ENCODE data around the gene GOPC. TPM values are rescaled to one million over a fixed set of nuclear protein-coding genes. Genes with fewer than 3 reads are reported as not detected.
A peak's percentile ranks its signal among the peaks of the same experiment; 100 is the strongest.

The GOPC gene
- total and polyA plus RNA-seq, 2 of the 13 experiments (the other 11 are each of a cell fraction or from before 2014, with no cell fraction given), result 20.9 to 41.5 TPM

GRCh38 chr6:117602151-117602898 lies at the start of gene GOPC (continued):
- peak; percentile 97 for TF ChIP-seq ZNF839 (CRISPR knock-in tag; IDR thresholded peaks at IDR 0.05; ENCODE audit: borderline replicate concordance)
- TF ChIP-seq TGIF2 (CRISPR knock-in tag; IDR thresholded peaks at IDR 0.05), result peak; percentile 81
- peak; percentile 36 for TF ChIP-seq HDAC2 (CRISPR knock-in tag; IDR thresholded peaks at IDR 0.05)
- peak; percentile 89; the same call in 1 of the 2 replicates for TF ChIP-seq MTA3 (CRISPR knock-in tag; IDR thresholded peaks at IDR 0.05)
- TF ChIP-seq ZNF883 (CRISPR knock-in tag; IDR thresholded peaks at IDR 0.05; ENCODE audit: not compliant biosample characterization), result peak; percentile 98
- TF ChIP-seq EED (CRISPR knock-in tag; IDR thresholded peaks at IDR 0.05), result peak; percentile 94
- TF ChIP-seq, protein P1, sequence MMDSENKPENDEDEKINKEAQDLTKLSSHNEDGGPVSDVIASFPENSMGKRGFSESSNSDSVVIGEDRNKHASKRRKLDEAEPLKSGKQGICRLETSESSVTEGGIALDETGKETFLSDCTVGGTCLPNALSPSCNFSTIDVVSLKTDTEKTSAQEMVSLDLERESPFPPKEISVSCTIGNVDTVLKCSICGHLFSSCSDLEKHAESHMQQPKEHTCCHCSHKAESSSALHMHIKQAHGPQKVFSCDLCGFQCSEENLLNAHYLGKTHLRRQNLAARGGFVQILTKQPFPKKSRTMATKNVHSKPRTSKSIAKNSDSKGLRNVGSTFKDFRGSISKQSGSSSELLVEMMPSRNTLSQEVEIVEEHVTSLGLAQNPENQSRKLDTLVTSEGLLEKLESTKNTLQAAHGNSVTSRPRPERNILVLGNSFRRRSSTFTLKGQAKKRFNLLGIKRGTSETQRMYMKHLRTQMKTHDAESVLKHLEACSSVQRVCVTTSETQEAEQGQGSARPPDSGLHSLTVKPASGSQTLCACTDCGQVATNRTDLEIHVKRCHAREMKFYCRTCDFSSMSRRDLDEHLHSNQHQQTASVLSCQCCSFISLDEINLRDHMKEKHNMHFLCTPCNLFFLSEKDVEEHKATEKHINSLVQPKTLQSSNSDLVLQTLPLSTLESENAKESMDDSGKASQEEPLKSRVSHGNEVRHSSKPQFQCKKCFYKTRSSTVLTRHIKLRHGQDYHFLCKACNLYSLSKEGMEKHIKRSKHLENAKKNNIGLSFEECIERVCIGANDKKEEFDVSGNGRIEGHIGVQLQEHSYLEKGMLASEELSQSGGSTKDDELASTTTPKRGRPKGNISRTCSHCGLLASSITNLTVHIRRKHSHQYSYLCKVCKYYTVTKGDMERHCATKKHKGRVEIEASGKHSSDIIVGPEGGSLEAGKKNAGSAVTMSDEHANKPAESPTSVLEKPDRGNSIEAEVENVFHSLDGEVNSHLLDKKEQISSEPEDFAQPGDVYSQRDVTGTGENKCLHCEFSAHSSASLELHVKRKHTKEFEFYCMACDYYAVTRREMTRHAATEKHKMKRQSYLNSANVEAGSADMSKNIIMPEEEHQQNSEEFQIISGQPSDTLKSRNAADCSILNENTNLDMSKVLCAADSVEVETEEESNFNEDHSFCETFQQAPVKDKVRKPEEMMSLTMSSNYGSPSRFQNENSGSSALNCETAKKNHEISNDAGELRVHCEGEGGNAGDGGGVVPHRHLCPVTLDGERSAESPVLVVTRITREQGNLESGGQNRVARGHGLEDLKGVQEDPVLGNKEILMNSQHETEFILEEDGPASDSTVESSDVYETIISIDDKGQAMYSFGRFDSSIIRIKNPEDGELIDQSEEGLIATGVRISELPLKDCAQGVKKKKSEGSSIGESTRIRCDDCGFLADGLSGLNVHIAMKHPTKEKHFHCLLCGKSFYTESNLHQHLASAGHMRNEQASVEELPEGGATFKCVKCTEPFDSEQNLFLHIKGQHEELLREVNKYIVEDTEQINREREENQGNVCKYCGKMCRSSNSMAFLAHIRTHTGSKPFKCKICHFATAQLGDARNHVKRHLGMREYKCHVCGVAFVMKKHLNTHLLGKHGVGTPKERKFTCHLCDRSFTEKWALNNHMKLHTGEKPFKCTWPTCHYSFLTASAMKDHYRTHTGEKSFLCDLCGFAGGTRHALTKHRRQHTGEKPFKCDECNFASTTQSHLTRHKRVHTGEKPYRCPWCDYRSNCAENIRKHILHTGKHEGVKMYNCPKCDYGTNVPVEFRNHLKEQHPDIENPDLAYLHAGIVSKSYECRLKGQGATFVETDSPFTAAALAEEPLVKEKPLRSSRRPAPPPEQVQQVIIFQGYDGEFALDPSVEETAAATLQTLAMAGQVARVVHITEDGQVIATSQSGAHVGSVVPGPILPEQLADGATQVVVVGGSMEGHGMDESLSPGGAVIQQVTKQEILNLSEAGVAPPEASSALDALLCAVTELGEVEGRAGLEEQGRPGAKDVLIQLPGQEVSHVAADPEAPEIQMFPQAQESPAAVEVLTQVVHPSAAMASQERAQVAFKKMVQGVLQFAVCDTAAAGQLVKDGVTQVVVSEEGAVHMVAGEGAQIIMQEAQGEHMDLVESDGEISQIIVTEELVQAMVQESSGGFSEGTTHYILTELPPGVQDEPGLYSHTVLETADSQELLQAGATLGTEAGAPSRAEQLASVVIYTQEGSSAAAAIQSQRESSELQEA (CRISPR knock-in tag; IDR thresholded peaks at IDR 0.05; ENCODE audit: not compliant biosample characterization), result peak; percentile 70
- TF ChIP-seq ZNF547 (CRISPR knock-in tag; IDR thresholded peaks at IDR 0.05), result peak; percentile 96; the same call in 1 of the 2 replicates
- TF ChIP-seq NKX3-1 (CRISPR knock-in tag; IDR thresholded peaks at IDR 0.05), result peak; percentile 99
- TF ChIP-seq THAP8 (CRISPR knock-in tag; IDR thresholded peaks at IDR 0.05; ENCODE audit: borderline replicate concordance), result no peak; the same call in 1 of the 2 replicates
- TF ChIP-seq NRL (CRISPR knock-in tag; IDR thresholded peaks at IDR 0.05; ENCODE audit: borderline replicate concordance), result peak; percentile 88; the same call in 1 of the 2 replicates
- TF ChIP-seq ZFP37 (CRISPR knock-in tag; IDR thresholded peaks at IDR 0.05; ENCODE audit: borderline replicate concordance), result peak; percentile 81
- TF ChIP-seq ZIK1 (CRISPR knock-in tag; IDR thresholded peaks at IDR 0.05; ENCODE audit: borderline replicate concordance, low read depth), result no peak; the same call in 1 of the 2 replicates
- TF ChIP-seq HNRNPUL1 (IDR thresholded peaks at IDR 0.05; ENCODE audit: low read depth, low read length), result no peak
- peak; percentile 78; the same call in 1 of the 2 replicates for TF ChIP-seq ZNF224 (CRISPR knock-in tag; IDR thresholded peaks at IDR 0.05)
- TF ChIP-seq ZNF672 (CRISPR knock-in tag; IDR thresholded peaks at IDR 0.05), result no peak
- TF ChIP-seq ZC3H4 (CRISPR knock-in tag; IDR thresholded peaks at IDR 0.05; ENCODE audit: borderline replicate concordance), result peak; percentile 24; the same call in 1 of the 2 replicates
- TF ChIP-seq ZNF350 (CRISPR knock-in tag; IDR thresholded peaks at IDR 0.05; ENCODE audit: borderline replicate concordance, low read depth), result peak; percentile 99
- TF ChIP-seq ZNF460 (CRISPR knock-in tag; IDR thresholded peaks at IDR 0.05; ENCODE audit: borderline replicate concordance), result no peak; the same call in 1 of the 2 replicates
- TF ChIP-seq SNAPC2 (CRISPR knock-in tag; IDR thresholded peaks at IDR 0.05), result peak; percentile 95
- TF ChIP-seq HOXA3 (CRISPR knock-in tag; IDR thresholded peaks at IDR 0.05), result peak; percentile 98
- peak; percentile 91 for TF ChIP-seq ISL2 (CRISPR knock-in tag; IDR thresholded peaks at IDR 0.05)
